Measurements from ENCODE around the gene ADRA1B.

DNA sequence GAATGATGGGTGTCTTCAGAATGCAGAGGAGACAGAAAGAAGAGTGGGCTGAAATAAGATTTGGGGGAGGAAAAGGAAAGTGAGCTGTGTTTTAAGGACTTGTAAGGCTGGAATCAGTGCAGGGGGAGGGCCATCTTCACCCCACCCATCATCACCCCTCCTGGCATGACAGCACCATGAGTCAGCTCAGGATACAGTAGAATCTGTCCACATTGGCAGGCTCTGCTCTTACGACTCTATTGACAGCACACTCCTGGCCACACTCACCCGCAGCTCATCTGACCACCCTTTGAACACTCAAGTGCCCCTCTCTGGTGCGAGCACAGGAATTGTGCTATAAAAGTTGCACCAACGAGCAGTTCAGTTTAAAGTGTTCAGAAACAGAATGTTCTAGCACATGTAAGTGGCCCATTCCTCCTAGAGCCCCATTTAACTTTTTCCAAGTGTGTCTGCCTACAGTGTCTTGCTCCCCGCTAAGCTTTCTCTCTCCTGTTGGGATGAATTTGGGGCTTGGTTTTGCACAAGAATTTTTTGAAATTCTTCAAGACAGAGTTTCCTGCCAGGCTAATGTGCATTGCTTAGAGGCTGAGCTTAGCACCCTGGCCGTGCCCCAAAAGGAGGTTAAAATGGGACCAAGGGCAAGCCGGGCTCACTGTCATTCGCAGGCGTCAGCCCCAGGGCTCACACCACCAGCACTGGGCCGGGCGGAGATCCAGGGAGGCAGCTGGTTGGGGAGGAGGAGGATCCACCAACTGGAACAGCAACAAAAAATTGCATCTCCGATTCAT, 12.0 kb downstream of the ADRA1B start:
- TF ChIP-seq POLR2A (IDR thresholded peaks at IDR 0.05; ENCODE audit: low read length) (no peak), GATA1 (IDR thresholded peaks at IDR 0.05; ENCODE audit: low read depth, low read length) (no peak)
